ENCODE measurements around the gene ZDHHC4. TPM values are rescaled to one million over a fixed set of nuclear protein-coding genes. Genes with fewer than 3 reads are reported as not detected.
A peak's percentile ranks its signal among the peaks of the same experiment; 100 is the strongest.

Gene ZDHHC4
- total RNA-seq, 6 experiments from 2014 or later: 27.9 to 48.5 (median 36.9) TPM

GRCh38 chr7:6551016-6551511 lies 26.2 kb upstream of the ZDHHC4 start, which contains the start of gene GRID2IP:
Gene GRID2IP (minus strand): TSS chr7:6551461. CDS start chr7:6551436, 25 bp downstream.
- TF ChIP-seq CTCF (IDR thresholded peaks at IDR 0.05) (no peak), POLR2A (IDR thresholded peaks at IDR 0.05) (no peak)
- intact Hi-C loops (cut with DNase I): no loop called here
- Histone ChIP-seq H3K4me1 (no peaks in the 10 kb centered on the region), H3K27ac (no peak within 1 kb of the TSS), H3K27me3 (no peaks in the 10 kb centered on the region), H3K4me3 (no peak within 1 kb of the TSS), H3K9me3 (no peaks in the 10 kb centered on the region), H3K36me3 (no peaks in the 10 kb centered on the region)
- ATAC-seq: peak in 1 of 4 donors; percentile 36
- WGBS (ENCODE audit: insufficient coverage, low coverage, low lambda C conversion rate, missing lambda C conversion rate): no CpG with 5 or more reads among the region's 46 CpGs
- no peak for DNase-seq

GRCh38 chr7:6553448-6554044 lies 23.7 kb upstream of the ZDHHC4 start:
- TF ChIP-seq POLR2A (IDR thresholded peaks at IDR 0.05) (no peak), CTCF (IDR thresholded peaks at IDR 0.05) (no peak)
- WGBS (ENCODE audit: insufficient coverage, low coverage, low lambda C conversion rate, missing lambda C conversion rate): 73% methylated on average over 1 of the region's 7 CpGs
- intact Hi-C loops (cut with DNase I): no loop called here
- Histone ChIP-seq H3K36me3 (no peaks in the 10 kb centered on the region), H3K27me3 (no peaks in the 10 kb centered on the region), H3K27ac (no peak overlapping the region), H3K9me3 (no peaks in the 10 kb centered on the region), H3K4me1 (no peaks in the 10 kb centered on the region), H3K4me3 (no peak overlapping the region)
- DNase-seq (no peak), ATAC-seq (no peak)

- no peaks in the 10 kb centered on the region for H3K27me3 ChIP-seq
- WGBS (ENCODE audit: insufficient coverage, low coverage, low lambda C conversion rate, missing lambda C conversion rate): 67% methylated on average over 7 of the region's 7 CpGs
- TF ChIP-seq CTCF (IDR thresholded peaks at IDR 0.05) (no peak), POLR2A (IDR thresholded peaks at IDR 0.05) (no peak)
- intact Hi-C loops (cut with DNase I): no loop called here
- DNase-seq (no peak), ATAC-seq (no peak)
- no peaks in the 10 kb centered on the region for H3K9me3 ChIP-seq
- no peak overlapping the region for H3K27ac ChIP-seq
- H3K36me3 ChIP-seq: no peaks in the 10 kb centered on the region
- no peaks in the 10 kb centered on the region for H3K4me1 ChIP-seq
- H3K4me3 ChIP-seq: no peak overlapping the region
These were observed 22.4 kb upstream of the ZDHHC4 start for GRCh38 chr7:6554848-6555247.

- Histone ChIP-seq H3K27ac (no peak overlapping the region), H3K4me1 (no peaks in the 10 kb centered on the region), H3K4me3 (no peak overlapping the region), H3K9me3 (no peaks in the 10 kb centered on the region), H3K27me3 (no peaks in the 10 kb centered on the region), H3K36me3 (no peaks in the 10 kb centered on the region)
- WGBS (ENCODE audit: insufficient coverage, low coverage, low lambda C conversion rate, missing lambda C conversion rate): 55% methylated on average over 5 of the region's 6 CpGs
- intact Hi-C loops (cut with DNase I): no loop called here
- TF ChIP-seq CTCF (IDR thresholded peaks at IDR 0.05) (peak in 3 of 4 donors; percentile 19 to 27 (median 21)), POLR2A (IDR thresholded peaks at IDR 0.05) (no peak)
- peak in 3 of 4 donors; percentile 21 to 47 (median 34) for ATAC-seq
- DNase-seq: no peak
These were observed 21.1 kb upstream of the ZDHHC4 start for GRCh38 chr7:6556196-6556595.
